BE2C (cell line): ENCODE data around the gene PLA2G4D.

ENCODE experiments used
- DNase-seq: peaks from one replicate; pipeline ENCODE4 v3.0.0-alpha.2; 2020
- H3K27me3 ChIP-seq: fragments of 250-450 bp; sonication (Bioruptor Pico); 2 replicates; pipeline ENCODE4 v1.5.1; 2020; ENCODE audit warnings: mild to moderate bottlenecking
- H3K36me3 ChIP-seq: fragments of 250-450 bp; sonication (Bioruptor Pico); 2 replicates; pipeline ENCODE4 v1.5.1; 2020; ENCODE audit warnings: mild to moderate bottlenecking
- H3K4me1 ChIP-seq: fragments of 250-450 bp; sonication (Bioruptor Pico); 2 replicates; pipeline ENCODE4 v1.5.1; 2020
- H3K4me3 ChIP-seq: 2 replicates; pipeline ENCODE4 v1.5.1; 2011; ENCODE audit warnings: low read depth, low read length
- H3K9me3 ChIP-seq: fragments of 250-450 bp; sonication (Bioruptor Pico); 2 replicates; pipeline ENCODE4 v1.5.1; 2020
- TF ChIP-seq, protein P1 (sequence below): IDR thresholded peaks from 2 replicates; pipeline ENCODE4 v1.5.1; 2012; ENCODE audit warnings: mild to moderate bottlenecking, low read depth, low read length

The PLA2G4D gene

GRCh38 chr15:42085721-42086120, 8.6 kb downstream of the PLA2G4D start:
- Histone ChIP-seq H3K4me1 (no peaks in the 10 kb centered on the region; the same call in 1 of the 2 replicates), H3K27me3 (no peaks in the 10 kb centered on the region), H3K4me3 (no peak overlapping the region), H3K36me3 (no peaks in the 10 kb centered on the region), H3K9me3 (no peaks in the 10 kb centered on the region)
- DNase-seq = no peak
- TF ChIP-seq, protein P1, sequence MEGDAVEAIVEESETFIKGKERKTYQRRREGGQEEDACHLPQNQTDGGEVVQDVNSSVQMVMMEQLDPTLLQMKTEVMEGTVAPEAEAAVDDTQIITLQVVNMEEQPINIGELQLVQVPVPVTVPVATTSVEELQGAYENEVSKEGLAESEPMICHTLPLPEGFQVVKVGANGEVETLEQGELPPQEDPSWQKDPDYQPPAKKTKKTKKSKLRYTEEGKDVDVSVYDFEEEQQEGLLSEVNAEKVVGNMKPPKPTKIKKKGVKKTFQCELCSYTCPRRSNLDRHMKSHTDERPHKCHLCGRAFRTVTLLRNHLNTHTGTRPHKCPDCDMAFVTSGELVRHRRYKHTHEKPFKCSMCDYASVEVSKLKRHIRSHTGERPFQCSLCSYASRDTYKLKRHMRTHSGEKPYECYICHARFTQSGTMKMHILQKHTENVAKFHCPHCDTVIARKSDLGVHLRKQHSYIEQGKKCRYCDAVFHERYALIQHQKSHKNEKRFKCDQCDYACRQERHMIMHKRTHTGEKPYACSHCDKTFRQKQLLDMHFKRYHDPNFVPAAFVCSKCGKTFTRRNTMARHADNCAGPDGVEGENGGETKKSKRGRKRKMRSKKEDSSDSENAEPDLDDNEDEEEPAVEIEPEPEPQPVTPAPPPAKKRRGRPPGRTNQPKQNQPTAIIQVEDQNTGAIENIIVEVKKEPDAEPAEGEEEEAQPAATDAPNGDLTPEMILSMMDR = no peak

DNA sequence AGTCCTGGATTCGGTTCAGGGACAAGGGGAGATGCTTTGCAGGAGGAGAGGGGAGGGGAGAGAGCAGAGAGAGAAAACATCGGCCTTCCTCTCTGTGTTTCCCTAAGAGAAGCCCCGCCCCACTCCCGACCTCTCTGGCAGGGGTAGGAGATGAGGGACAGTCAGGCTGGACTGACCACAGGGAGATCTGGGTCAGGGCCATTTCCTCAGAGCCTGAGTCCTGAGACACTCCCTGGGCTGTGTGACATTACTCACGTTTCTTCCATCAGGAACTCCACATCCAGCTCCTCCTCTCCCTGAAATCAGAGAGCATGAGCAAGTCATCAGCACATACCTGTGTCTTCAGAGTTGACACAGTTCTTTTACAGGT, 9.1 kb downstream of the PLA2G4D start:
- TF ChIP-seq, protein P1 = no peak
- no peak for DNase-seq
- H3K27me3 ChIP-seq = no peaks in the 10 kb centered on the region

GRCh38 chr15:42084465-42085235, 9.7 kb downstream of the PLA2G4D start:
- no peaks in the 10 kb centered on the region for H3K36me3 ChIP-seq
- peak; percentile 72 for DNase-seq
- TF ChIP-seq, protein P1 = peak; percentile 87
- no peaks in the 10 kb centered on the region for H3K4me1 ChIP-seq
- H3K27me3 ChIP-seq = no peaks in the 10 kb centered on the region
- no peaks in the 10 kb centered on the region for H3K9me3 ChIP-seq
- H3K4me3 ChIP-seq = no peak overlapping the region

More for the DNA sequence above, 9.1 kb downstream of the PLA2G4D start:
- Histone ChIP-seq H3K4me3 (no peak overlapping the region), H3K4me1 (no peaks in the 10 kb centered on the region; the same call in 1 of the 2 replicates), H3K36me3 (no peaks in the 10 kb centered on the region), H3K9me3 (no peaks in the 10 kb centered on the region)

GRCh38 chr15:42083916-42084315, 10.4 kb downstream of the PLA2G4D start:
- TF ChIP-seq, protein P1 = no peak
- Histone ChIP-seq H3K27me3 (no peaks in the 10 kb centered on the region), H3K4me3 (no peak overlapping the region), H3K36me3 (no peaks in the 10 kb centered on the region), H3K9me3 (no peaks in the 10 kb centered on the region), H3K4me1 (no peaks in the 10 kb centered on the region)
- no peak for DNase-seq

DNA sequence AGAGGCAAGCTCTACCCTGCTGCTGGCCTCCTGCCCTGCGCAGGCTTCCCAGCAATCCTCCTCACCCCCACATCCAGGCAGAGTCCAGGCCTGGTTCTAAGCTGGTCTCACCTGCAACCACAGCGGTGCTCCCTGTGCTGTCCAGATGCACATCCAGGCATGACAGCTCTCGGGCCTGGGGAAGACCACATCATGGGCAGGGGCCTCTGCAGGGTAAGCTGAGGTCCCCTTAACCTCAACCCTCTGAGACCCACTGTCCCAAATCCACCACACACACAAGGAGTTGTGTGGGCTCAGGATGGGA, 10.8 kb downstream of the PLA2G4D start:
- H3K27me3 ChIP-seq = no peaks in the 10 kb centered on the region
- H3K9me3 ChIP-seq = no peaks in the 10 kb centered on the region
- TF ChIP-seq, protein P1 = no peak
- no peaks in the 10 kb centered on the region for H3K4me1 ChIP-seq
- H3K36me3 ChIP-seq = no peaks in the 10 kb centered on the region
- no peak overlapping the region for H3K4me3 ChIP-seq
- no peak for DNase-seq

DNA sequence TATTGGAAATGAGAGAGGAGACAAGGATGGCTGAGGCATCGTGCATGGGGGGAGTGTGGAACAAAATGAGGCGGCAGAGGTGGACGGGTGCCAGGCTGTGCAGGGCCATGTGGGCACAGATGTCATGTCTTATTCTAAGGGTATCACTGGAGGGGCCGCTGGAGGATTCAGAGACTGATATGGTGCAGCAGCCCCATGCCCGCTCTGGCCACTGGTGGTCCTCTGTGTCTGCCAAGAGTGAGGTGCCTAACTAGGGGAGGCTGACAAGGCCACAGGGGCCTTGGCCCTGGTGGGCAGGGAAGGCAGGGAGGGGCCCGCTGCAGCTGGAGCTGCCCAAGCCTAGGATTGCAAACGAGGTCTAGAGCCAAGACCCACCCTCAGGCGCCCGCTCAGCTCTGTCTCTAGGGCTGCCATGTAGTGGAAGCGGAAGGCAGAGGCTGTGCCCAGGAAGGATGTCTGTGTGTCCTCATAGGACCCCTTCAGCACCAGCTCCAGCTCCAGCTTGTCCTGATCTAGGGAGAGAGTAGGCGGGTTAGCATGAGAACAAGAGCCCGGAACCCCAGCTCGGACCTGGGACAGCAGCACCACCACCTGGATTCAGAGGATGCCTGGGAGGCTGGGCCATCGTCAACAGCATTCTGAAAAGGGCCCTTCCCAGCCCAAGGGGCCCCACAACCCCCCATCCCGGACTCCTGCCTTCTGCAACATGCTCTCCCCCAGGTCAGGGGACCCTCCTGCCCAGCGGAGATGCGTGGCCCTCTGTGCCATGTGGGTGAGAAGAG, 11.3 kb downstream of the PLA2G4D start:
- no peak for DNase-seq
- H3K27me3 ChIP-seq = no peaks in the 10 kb centered on the region
- TF ChIP-seq, protein P1 = no peak

More for the DNA sequence above, 11.3 kb downstream of the PLA2G4D start:
- Histone ChIP-seq H3K4me3 (no peak overlapping the region), H3K36me3 (no peaks in the 10 kb centered on the region), H3K4me1 (no peaks in the 10 kb centered on the region), H3K9me3 (no peaks in the 10 kb centered on the region)
